ENCODE measurements around the gene OGN.

- TF ChIP-seq POLR2AphosphoS5 (IDR thresholded peaks at IDR 0.05; ENCODE audit: insufficient read depth, low read depth, low read length) = no peak
- no peak for TF ChIP-seq CTCF (IDR thresholded peaks at IDR 0.05; ENCODE audit: extremely low read depth in 1 of 2, insufficient read depth in 1 of 2, low read depth in 1 of 2, low read length in 2 of 2)
- no peak for TF ChIP-seq EZH2 (IDR thresholded peaks at IDR 0.05; ENCODE audit: borderline replicate concordance, low read depth, low read length, severe bottlenecking)
- no peak for TF ChIP-seq MYC (IDR thresholded peaks at IDR 0.05; ENCODE audit: low read depth, low read length)
Observed at GRCh38 chr9:92384375-92384774, 20.0 kb downstream of the OGN start.

Measured in endothelial cell of umbilical vein (primary cell).